Esophagus squamous epithelium (tissue), 5 donors: ENCODE measurements around the gene SAGE1. TPM values are rescaled to one million over a fixed set of nuclear protein-coding genes. Genes with fewer than 3 reads are reported as not detected.
"Not testable (repeated sequence)": the region's sequence is repeated elsewhere in the genome, so short reads cannot be mapped to it uniquely, and the experiment has no call there.

ENCODE experiments used
- DNase-seq: peaks from one replicate; lab custom pipeline; 2025; lab: John Stamatoyannopoulos, UW
- H3K27ac ChIP-seq, 4 donors: fragments of 200-600 bp; sonication (generic); one replicate each; pipeline ENCODE4 v1.5.1; 2016 to 2019; ENCODE audit warnings: mild to moderate bottlenecking in 1 of 4
- H3K27me3 ChIP-seq, 4 donors: fragments of 200-600 bp; sonication (generic); 1 replicate in 3 of 4; 2 replicates in 1 of 4; pipeline versions ENCODE4 v1.5.1 to v1.6.0; 2017 to 2021; ENCODE audit warnings: antibody characterized with exemption in 1 of 4
- H3K36me3 ChIP-seq, 3 donors: fragments of 200-600 bp; sonication (generic); one replicate each; pipeline ENCODE4 v1.5.1; 2016 to 2019
- H3K4me1 ChIP-seq, 3 donors: fragments of 200-600 bp; sonication (generic); one replicate each; pipeline ENCODE4 v1.5.1; 2017 to 2019
- H3K4me3 ChIP-seq, 4 donors: fragments of 200-600 bp; sonication (generic); 1 replicate in 3 of 4; 2 replicates in 1 of 4; pipeline ENCODE4 v1.5.1; 2016 to 2019; ENCODE audit warnings: mild to moderate bottlenecking in 2 of 4, moderate library complexity in 1 of 4
- H3K9me3 ChIP-seq, 3 donors: fragments of 200-600 bp; sonication (generic); one replicate each; pipeline ENCODE4 v1.5.1; 2016 to 2019
- POLR2A ChIP-seq, 4 donors: fragments of 450-650 bp; IDR thresholded peaks; one replicate each; pipeline ENCODE4 v1.6.1; 2017; ENCODE audit warnings: antibody characterized with exemption in 4 of 4, mild to moderate bottlenecking in 4 of 4, moderate library complexity in 3 of 4
- WGBS, 2 donors: methylation state at CpG; one replicate each; pipeline ENCODE4 v1.1.5; 2018; 5-methylcytosine and 5-hydroxymethylcytosine counted together
- intact Hi-C: fragments of 100-400 bp; cut with DNase I; formaldehyde crosslinking; loops from one replicate; pipeline ENCODE4 v1.15.0; 2022
- total RNA-seq, 4 donors: library from RNA; depleted of rRNA; stranded (reverse); fragments of >200 nt; gene quantifications; one replicate each; pipeline ENCODE4 v1.1.0, GENCODE V29; 2016
- TF ChIP-seq, protein P1 (sequence below), 6 experiments: fragments of 450-650 bp in 4 of 6; fragments of 200-600 bp in 2 of 6; sonication (generic) in 2 of 6; IDR thresholded peaks; one replicate each; pipeline ENCODE4 v1.5.1; 2016 to 2019; ENCODE audit warnings: antibody characterized with exemption in 6 of 6, mild to moderate bottlenecking in 4 of 6, moderate library complexity in 4 of 6
- donor health status: DM: yes; HTN: yes; CAD: no.

SAGE1 gene, protein sequence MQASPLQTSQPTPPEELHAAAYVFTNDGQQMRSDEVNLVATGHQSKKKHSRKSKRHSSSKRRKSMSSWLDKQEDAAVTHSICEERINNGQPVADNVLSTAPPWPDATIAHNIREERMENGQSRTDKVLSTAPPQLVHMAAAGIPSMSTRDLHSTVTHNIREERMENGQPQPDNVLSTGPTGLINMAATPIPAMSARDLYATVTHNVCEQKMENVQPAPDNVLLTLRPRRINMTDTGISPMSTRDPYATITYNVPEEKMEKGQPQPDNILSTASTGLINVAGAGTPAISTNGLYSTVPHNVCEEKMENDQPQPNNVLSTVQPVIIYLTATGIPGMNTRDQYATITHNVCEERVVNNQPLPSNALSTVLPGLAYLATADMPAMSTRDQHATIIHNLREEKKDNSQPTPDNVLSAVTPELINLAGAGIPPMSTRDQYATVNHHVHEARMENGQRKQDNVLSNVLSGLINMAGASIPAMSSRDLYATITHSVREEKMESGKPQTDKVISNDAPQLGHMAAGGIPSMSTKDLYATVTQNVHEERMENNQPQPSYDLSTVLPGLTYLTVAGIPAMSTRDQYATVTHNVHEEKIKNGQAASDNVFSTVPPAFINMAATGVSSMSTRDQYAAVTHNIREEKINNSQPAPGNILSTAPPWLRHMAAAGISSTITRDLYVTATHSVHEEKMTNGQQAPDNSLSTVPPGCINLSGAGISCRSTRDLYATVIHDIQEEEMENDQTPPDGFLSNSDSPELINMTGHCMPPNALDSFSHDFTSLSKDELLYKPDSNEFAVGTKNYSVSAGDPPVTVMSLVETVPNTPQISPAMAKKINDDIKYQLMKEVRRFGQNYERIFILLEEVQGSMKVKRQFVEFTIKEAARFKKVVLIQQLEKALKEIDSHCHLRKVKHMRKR
- not detected for total RNA-seq

DNA sequence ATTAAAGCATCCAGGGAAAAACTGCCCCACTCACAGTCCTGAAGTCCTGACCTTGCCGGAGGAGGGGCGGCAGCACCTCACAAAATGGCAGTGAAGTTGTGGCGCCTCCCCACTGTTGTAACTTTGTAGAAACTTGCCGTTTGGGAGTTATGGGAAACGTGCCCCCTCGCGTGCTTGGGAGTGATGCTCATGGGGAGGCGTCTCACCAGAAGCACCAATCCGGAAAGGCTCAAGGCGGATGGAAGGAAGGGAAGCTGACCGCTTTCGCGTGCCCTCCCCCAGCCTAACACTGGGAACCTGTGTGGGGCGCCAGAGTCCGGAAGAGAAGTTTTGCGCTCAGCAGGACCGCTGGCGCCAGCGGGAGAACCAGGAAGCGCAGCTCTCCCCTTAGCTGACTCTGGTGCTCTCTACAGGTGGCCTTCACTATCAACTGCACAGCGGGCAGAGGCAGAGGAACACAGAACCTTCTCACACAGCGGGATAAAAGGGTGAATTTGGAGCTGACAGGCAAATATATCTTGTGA lies at the start of gene SAGE1, which contains the start of gene CT45A10:
SAGE1 (plus strand) TSS at position 423 of the 524 bp plus-strand sequence. CDS start 2,527 bp downstream, outside the sequence.
CT45A10 (minus strand) TSS at position 151 of the 524 bp plus-strand sequence. CDS start 8,100 bp downstream, outside the sequence.
- no peaks in the 10 kb centered on the region for H3K27me3 ChIP-seq
- 84% methylated on average over 22 of the region's 22 CpGs; no CpG with 5 or more reads in 1 of the 2 donors for WGBS, 2 donors
- TF ChIP-seq POLR2A (IDR thresholded peaks at IDR 0.05): no peak
- TF ChIP-seq, protein P1, sequence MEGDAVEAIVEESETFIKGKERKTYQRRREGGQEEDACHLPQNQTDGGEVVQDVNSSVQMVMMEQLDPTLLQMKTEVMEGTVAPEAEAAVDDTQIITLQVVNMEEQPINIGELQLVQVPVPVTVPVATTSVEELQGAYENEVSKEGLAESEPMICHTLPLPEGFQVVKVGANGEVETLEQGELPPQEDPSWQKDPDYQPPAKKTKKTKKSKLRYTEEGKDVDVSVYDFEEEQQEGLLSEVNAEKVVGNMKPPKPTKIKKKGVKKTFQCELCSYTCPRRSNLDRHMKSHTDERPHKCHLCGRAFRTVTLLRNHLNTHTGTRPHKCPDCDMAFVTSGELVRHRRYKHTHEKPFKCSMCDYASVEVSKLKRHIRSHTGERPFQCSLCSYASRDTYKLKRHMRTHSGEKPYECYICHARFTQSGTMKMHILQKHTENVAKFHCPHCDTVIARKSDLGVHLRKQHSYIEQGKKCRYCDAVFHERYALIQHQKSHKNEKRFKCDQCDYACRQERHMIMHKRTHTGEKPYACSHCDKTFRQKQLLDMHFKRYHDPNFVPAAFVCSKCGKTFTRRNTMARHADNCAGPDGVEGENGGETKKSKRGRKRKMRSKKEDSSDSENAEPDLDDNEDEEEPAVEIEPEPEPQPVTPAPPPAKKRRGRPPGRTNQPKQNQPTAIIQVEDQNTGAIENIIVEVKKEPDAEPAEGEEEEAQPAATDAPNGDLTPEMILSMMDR (IDR thresholded peaks at IDR 0.05): no peak
- H3K36me3 ChIP-seq: no peaks in the 10 kb centered on the region
- H3K9me3 ChIP-seq: no peaks in the 10 kb centered on the region
- DNase-seq: no peak
- intact Hi-C loops: no loop called here
- no peak within 1 kb of the TSS for H3K27ac ChIP-seq
- H3K4me3 ChIP-seq: no peak within 1 kb of the TSS
- H3K4me1 ChIP-seq: no peaks in the 10 kb centered on the region

DNA sequence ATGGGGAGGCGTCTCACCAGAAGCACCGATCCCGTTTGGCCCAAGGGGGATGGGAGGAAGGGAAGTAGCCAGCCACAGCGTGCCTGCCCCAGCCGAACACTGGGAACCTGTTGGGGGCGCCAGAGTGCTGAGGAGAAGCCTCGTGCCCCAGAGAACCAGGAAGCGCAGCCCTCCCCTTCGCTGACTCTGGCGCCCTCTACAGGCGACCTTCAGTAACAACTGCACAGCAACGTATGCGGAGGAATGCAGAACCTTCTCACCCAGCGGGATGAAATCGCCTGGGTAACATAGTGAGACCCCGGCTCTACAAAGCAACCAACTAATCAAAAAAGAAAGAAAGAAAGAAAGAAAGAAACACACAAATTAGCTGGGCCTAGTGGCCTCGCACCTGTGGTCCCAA lies 39.1 kb upstream of the SAGE1 start, which contains the start of gene CT45A8:
CT45A8 (minus strand) TSS at position 101 of the 400 bp plus-strand sequence. CDS start 3,755 bp downstream, outside the sequence.
- H3K9me3 ChIP-seq, H3K27ac ChIP-seq, DNase-seq, H3K27me3 ChIP-seq, H3K36me3 ChIP-seq, intact Hi-C loops, H3K4me1 ChIP-seq, H3K4me3 ChIP-seq: not testable (repeated sequence)
- no CpG with 5 or more reads among the region's 17 CpGs for WGBS, 2 donors

DNA sequence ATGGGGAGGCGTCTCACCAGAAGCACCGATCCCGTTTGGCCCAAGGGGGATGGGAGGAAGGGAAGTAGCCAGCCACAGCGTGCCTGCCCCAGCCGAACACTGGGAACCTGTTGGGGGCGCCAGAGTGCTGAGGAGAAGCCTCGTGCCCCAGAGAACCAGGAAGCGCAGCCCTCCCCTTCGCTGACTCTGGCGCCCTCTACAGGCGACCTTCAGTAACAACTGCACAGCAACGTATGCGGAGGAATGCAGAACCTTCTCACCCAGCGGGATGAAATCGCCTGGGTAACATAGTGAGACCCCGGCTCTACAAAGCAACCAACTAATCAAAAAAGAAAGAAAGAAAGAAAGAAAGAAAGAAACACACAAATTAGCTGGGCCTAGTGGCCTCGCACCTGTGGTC lies 21.8 kb upstream of the SAGE1 start, which contains the start of gene CT45A9:
CT45A9 (minus strand) TSS at position 101 of the 400 bp plus-strand sequence. CDS start 3,751 bp downstream, outside the sequence.
- WGBS, 2 donors: no CpG with 5 or more reads among the region's 17 CpGs
- H3K36me3 ChIP-seq, H3K27me3 ChIP-seq, DNase-seq, intact Hi-C loops, H3K27ac ChIP-seq, H3K4me1 ChIP-seq, H3K9me3 ChIP-seq, H3K4me3 ChIP-seq: not testable (repeated sequence)

DNA sequence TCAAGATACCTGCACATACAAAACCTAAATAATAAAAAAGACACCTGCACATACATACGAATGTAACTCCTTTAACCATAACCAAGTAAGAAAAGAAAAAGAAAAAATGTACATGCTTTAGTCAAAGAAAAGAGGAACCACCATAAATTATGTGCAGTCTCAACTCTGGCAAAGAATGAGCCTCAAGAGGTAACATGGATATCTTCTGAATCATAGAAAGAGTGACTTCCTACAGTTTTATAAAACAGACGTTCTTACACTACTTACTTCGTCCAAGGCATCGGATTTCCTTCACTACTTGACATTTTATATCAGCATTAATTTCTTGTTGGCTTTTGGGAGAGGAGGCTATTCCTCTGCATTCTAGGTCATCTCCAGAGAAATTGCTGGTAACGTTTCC lies 10.8 kb upstream of the SAGE1 start:
- H3K4me3 ChIP-seq, H3K36me3 ChIP-seq, DNase-seq, intact Hi-C loops, H3K27me3 ChIP-seq, H3K4me1 ChIP-seq, H3K27ac ChIP-seq, H3K9me3 ChIP-seq: not testable (repeated sequence)
- 49 to 60% methylated on average over 4 of the region's 5 CpGs for WGBS, 2 donors

DNA sequence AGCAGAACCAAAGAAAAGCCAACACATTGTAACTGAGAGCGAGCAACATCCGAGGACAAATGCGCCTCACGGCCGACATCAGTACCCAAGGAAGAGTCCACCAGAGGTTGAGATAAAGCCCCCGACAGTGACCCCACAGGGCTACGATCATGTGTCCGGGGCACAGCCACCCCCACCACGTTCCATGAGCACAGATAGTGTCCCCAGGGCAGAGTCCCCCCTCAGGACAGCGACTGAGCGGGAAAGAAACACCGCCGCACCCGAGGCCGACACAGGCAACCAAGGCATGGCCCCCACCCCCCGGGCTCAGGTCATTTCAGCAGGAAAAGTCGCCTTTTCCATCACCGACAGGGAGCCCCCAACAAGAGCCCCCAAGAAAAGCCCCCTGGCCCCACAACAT lies 5.3 kb upstream of the SAGE1 start:
- WGBS, 2 donors: 85 to 87% methylated on average over 8 to 10 of the region's 18 CpGs
- H3K27ac ChIP-seq: not testable (repeated sequence)

DNA sequence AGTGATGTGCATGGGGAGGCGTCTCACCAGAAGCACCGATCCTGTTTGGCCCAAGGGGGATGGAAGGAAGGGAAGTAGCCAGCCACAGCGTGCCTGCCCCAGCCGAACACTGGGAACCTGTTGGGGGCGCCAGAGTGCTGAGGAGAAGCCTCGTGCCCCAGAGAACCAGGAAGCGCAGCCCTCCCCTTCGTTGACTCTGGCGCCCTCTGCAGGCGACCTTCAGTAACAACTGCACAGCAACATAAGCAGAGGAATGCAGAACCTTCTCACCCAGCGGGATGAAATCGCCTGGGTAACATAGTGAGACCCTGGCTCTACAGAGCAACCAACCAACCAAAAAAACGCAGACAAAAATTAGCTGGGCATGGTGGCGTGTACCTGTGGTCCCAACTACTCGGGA lies 4.5 kb upstream of the SAGE1 start:
- H3K9me3 ChIP-seq: not testable (repeated sequence)

More for the DNA sequence above, 5.3 kb upstream of the SAGE1 start:
- H3K9me3 ChIP-seq, H3K4me1 ChIP-seq, H3K36me3 ChIP-seq, intact Hi-C loops, H3K4me3 ChIP-seq, H3K27me3 ChIP-seq, DNase-seq: not testable (repeated sequence)

DNA sequence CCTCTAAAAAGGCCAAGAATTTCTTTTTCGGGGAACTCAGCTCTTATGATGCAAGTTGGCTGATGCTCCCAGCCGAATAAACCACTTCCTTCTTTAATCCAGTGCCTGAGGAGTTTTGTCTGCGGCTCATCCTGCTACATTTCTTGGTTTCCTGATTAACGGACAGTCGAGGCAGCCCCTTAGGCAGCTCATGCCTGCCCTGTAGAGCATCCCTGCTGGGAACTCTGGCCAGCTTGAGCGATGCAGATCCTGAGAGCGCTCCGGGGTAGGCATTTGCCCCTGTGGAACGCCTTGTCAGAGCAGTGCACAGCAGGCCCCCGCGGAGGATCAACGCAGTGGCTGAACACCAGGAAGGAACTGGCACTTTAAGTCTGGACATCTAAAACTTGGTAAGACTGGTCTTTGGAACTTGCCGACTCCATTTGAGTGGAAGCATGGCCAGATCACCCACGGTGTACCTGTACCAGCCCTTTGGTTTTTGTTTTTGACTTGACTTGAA lies 3.4 kb upstream of the SAGE1 start:
- no peaks in the 10 kb centered on the region for H3K4me1 ChIP-seq
- H3K36me3 ChIP-seq: no peaks in the 10 kb centered on the region
- H3K9me3 ChIP-seq: no peaks in the 10 kb centered on the region
- no peak for DNase-seq
- intact Hi-C loops: no loop called here
- no peak for TF ChIP-seq POLR2A (IDR thresholded peaks at IDR 0.05)
- TF ChIP-seq, protein P1 (IDR thresholded peaks at IDR 0.05): no peak
- no peak overlapping the region for H3K27ac ChIP-seq
- H3K4me3 ChIP-seq: no peak overlapping the region
- H3K27me3 ChIP-seq: no peaks in the 10 kb centered on the region
- 76 to 91% methylated on average over 7 of the region's 14 CpGs for WGBS, 2 donors

More for the DNA sequence above, 4.5 kb upstream of the SAGE1 start:
- intact Hi-C loops, H3K27ac ChIP-seq, H3K4me1 ChIP-seq, H3K36me3 ChIP-seq, DNase-seq, H3K27me3 ChIP-seq, H3K4me3 ChIP-seq: not testable (repeated sequence)
- WGBS, 2 donors: 65 to 76% methylated on average over 3 to 4 of the region's 15 CpGs
